ENCODE data around the gene MCF2L2.
"Not testable (repeated sequence)": the region's sequence is repeated elsewhere in the genome, so short reads cannot be mapped to it uniquely, and the experiment has no call there.

The MCF2L2 gene

GRCh38 chr3:183182073-183182472, 246.3 kb downstream of the MCF2L2 start:
- no peak for FAIRE-seq
- no peak for DNase-seq (ENCODE audit: insufficient read length, low spot score)

DNA sequence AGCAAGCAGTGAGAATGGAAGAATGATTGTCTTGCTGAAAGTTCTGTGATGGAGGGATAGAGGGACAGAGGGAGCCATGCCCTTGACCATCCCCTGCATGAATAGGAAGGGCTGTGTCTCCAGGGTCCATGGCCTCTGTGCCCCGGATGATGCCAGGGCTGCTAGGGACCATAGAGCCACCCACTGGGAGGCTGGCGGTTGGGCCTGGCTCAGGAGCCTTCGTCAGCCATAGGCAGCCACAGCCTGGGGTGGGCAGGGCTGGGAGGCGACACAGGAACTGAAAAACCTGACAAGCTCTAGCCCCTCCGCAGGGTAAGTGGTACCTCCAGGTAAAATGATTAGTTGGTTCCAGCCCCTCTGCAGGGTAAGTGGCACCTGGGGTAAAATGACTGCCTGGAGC, 246.8 kb downstream of the MCF2L2 start:
- no peak for FAIRE-seq
- DNase-seq (ENCODE audit: insufficient read length, low spot score) = no peak

DNA sequence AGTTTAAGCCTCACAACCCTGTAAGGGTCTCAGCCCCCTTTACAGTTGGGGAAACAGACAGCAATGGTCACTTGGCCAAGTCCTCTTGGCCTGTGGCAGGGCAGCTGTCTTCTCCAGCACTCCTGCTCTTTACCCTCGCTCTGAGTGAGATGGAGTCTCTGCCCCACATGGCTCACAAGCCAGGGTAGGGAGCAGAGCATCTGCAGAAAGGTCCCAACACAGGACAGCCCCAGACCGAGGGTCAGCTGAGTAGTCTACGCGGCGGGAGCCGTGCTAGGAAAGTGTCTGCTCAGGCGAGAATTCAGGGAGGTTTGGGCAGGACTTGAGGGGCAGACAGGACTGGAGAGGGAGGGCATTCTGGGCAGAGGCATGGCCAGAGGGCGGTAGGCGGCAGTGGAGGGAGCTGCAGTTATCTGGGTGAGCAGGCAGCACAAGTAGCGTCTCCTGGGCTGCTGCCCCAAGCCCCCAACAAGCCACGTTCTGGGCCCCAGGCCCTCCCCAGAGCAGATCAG, 247.6 kb downstream of the MCF2L2 start:
- DNase-seq (ENCODE audit: insufficient read length, low spot score) (no peak), FAIRE-seq (no peak)

DNA sequence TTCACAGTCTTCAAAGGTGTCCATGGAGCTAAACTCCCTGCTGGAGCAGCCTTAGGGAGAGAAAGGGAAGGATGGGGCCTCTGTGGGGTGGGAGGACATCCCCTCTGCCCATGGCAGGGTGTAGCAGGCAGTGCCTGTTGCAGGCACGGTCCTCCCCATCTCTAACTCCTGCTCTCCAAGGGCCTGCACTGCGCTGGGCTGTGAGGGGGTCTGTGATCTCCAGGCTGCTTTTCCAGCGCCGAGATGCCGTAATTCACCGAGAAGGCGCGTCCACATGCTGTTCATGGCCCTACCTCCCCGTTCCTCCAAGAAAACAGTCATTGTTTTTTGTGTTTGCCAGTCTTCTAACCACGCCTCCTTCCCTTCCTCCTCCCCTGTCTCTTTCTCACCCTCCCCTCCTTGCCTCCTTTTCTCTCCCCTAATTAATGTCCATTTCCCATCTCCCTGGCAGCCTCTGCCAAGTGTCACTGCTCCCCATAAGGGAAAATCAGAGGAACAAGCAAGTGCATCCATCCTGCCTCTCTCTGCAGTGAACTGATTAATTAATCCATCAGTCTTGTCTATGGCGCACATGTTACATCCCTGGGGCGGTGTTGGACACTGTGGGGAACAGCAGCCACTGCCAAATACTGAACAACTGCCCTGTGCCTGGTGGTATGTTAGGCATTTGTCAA, 248.2 kb downstream of the MCF2L2 start:
- FAIRE-seq (no peak), DNase-seq (ENCODE audit: insufficient read length, low spot score) (no peak)

DNA sequence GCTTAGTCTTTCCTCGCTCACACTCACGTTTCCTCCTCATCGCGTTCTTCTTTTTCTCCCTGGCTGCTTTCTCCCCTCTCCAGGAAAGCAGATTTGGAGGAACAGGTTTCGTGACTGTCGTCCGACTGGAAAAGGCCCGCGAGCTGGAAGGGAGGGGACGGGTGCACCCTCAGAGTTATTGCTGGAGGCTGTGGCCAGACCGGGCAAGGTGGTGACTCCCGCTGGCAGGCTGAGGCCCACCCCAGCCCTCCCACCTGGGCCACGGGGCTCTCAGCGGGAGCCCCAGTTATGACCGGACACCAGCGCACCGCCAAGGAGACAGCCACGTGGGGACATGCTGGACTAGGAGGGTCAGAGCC, 248.9 kb downstream of the MCF2L2 start:
- not testable (repeated sequence) for FAIRE-seq

DNA sequence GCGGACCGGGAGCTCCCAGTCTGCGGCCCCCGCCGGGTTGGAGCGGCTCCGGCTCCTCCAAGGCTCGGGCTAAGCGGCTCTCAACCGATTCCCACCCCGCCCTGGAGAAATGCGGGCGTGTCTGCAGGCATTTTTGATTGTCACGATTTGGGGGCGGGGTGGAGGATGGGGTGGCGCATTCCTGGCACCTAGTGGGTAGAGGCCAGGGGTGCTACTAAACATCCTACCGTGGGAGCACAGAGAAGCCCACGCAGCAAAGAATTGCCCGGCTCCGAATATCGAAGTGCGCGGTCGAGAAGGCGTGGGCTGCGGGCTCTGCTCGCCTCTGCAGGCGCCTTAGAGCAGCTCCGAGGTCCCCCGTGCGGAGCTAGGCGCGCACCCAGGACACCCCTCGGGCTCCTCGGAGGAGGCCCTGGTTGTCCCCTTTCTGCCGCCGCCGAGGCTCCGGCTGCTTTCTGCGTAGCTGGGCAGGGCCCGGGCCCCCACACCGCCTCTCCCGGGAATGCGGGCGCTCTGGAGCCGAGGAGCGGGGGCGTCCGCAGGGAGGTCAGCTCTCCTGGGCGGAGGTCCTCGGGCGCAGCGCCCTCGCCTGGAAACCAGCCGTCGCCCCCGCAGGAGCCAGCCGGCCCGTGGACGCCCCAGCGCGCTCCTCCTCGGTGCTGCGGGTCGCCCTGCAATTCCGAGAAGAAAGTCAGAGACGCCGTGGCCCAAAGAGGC, 249.4 kb downstream of the MCF2L2 start:
- no peak for DNase-seq (ENCODE audit: insufficient read length, low spot score)
- FAIRE-seq = no peak

More for the DNA sequence above, 248.9 kb downstream of the MCF2L2 start:
- DNase-seq (ENCODE audit: insufficient read length, low spot score) = not testable (repeated sequence)

DNA sequence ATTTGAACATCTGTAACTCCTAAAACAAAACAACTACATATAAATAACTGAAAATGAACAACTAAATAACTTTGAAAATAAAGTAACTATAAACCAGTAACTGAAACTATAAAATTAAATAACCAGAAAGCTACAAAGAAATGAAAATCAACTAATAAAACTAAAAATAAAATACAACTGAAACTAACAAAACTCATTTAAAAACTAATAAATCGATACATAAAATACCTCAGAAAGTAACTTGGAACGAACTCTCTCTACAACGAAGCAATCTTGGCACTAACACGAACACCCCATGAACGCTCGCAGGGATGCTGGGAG, 249.9 kb downstream of the MCF2L2 start:
- FAIRE-seq (no peak), DNase-seq (ENCODE audit: insufficient read length, low spot score) (no peak)

DNA sequence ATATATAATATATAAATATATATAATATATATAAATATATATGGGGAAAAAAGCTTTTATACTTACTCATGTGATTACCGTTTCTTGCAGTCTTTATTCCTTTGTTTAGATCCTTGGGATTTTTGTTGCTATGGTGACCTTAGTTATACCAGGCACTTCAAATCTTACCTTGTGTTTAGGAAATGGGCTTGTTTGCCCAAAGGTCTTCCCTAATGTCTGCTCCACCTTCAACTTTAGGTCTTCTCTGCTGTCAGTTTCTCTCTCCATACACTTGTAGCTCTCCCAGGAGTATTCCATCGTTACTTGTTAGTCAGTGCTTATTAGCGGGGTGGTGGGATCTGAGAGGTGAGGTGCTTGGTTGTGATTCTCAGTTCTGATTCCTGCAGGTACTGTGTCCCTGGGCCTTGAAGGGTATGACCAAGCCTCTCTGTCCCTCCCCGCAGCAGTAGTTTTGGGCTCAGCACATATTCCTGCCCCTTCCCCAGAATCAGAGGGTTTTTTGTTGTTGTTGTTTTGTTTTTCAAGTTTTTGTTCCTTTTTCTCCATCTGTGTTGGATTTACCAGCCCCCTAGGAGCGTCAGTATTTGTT, 256.3 kb downstream of the MCF2L2 start:
- DNase-seq (ENCODE audit: insufficient read length, low spot score) = no peak
- no peak for FAIRE-seq

GRCh38 chr3:183167975-183168374, 260.4 kb downstream of the MCF2L2 start:
- not testable (repeated sequence) for FAIRE-seq; DNase-seq (ENCODE audit: insufficient read length, low spot score)

- no peak for DNase-seq (ENCODE audit: insufficient read length, low spot score)
- no peak for FAIRE-seq
Observed at GRCh38 chr3:183163563-183163962, 264.9 kb downstream of the MCF2L2 start.

DNA sequence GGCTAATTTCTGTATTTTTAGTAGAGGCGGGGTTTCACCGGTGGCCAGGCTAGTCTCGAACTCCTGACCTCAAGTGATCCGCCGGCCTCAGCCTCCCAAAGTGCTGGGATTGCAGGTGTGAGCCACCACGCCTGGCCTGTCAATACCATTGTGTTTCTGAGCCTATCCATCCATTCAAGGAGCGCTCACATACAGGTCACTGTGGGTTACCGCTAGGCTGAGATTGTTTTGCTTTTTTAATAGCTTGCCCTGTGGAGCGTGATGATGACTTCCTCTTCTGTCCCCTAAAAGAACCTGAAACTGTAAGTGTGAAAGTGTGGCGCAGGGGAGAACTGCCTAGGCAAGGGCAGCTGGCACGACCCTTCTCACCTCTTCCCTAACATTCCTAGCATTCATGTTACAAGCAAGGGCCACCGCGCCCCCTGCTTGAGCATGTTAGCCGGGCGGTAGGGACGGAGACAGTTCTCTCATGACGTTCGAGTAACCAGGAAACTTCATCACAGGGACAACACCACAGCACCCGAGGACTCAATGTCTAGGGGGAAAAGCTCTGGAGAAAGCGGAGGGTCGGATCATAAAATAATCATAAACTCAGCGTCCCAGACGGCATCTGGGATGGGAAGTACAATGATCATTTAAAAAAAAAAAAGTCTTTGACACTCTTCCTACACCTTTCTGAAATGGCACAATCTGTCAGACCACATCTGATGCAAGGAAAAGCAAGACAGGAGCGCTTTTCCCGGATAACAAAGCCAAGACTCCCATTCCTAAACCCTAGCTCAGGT, 266.7 kb downstream of the MCF2L2 start:
- FAIRE-seq (no peak), DNase-seq (ENCODE audit: insufficient read length, low spot score) (no peak)

DNA sequence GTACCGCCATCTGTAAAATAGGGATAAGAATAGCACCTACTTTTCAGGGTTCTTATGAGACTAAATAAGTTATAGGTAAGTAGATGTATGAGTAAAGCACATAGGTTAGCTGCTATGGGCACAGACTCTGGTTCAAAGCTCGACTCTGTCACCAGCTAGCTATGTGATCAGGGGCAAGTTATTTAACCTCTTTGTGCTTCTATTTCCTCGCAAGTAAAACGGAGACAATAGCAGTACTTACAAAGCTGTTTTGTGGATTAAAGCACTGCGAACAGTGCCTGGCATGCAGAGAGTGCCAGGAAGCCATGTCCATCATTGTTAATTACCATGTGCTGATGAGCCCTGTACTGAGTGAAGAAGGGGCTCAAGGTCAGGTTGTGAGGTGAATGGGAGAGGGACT, 267.8 kb downstream of the MCF2L2 start:
- FAIRE-seq = no peak
- no peak for DNase-seq (ENCODE audit: insufficient read length, low spot score)

- DNase-seq (ENCODE audit: insufficient read length, low spot score) = no peak
- no peak for FAIRE-seq
Observed at GRCh38 chr3:183159333-183159732, 269.1 kb downstream of the MCF2L2 start.

DNA sequence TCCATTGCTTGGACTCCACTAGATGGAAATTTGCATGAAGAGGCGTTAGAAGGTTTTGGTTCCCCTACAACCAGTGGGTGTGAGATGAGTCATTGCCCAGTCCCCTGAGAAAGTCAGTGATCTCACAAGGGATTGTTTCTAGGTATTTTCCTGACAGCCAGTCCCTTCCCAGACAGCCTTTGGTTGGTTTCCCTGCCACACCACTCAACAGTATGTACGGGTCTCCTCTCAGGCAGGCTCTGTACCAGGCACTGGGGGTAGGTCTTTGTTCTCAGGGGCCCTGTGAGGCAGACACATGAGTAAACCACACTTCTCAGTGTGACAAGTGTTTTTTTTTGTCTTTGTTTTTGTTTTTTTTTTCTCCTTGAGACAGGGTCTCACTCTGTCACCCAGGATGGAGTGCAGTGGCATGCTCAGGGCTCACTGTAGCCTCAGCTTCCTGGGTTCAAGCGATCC, 269.8 kb downstream of the MCF2L2 start:
- DNase-seq (ENCODE audit: insufficient read length, low spot score) = peak; percentile 54
- FAIRE-seq = no peak

GRCh38 chr3:183158113-183158512, 270.3 kb downstream of the MCF2L2 start:
- FAIRE-seq = no peak
- no peak for DNase-seq (ENCODE audit: insufficient read length, low spot score)

DNA sequence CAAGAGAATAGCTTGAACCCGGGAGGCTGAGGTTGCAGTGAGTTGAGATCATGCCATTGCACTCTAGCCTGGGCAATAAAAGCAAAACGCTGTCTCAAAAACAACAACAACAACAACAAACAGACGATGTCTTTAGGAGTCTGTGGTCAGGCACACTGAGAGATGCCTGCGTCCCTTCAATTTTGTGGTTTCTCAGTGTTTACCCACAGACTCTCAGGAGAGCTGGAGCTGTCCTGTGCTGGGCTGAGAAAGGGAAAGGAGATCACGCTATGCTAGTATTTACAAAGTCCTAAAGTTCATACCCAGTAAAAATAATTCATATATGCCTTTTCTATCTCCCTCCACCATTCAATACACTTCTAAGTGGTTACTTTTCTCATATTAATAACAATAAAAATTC, 272.2 kb downstream of the MCF2L2 start:
- no peak for DNase-seq (ENCODE audit: insufficient read length, low spot score)
- no peak for FAIRE-seq

DNA sequence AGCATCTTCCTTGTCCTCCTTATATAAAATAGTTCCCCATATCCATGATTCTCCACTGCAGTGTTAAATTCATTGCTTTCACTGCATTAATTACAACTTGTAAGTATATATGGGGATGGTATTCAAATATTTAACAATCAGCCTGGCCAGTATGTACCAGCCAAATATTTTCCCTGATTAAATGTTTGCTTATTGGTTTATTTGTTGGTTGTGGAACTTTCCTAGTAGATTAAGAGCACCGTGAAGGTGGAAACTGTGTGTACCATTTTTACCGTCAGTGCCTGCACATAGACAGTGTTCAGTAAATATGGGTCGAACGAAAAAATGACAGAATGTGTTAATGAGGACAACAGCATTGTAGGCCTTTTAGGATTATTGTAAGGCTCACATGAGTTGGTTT, 272.9 kb downstream of the MCF2L2 start:
- DNase-seq (ENCODE audit: insufficient read length, low spot score) = no peak

DNA sequence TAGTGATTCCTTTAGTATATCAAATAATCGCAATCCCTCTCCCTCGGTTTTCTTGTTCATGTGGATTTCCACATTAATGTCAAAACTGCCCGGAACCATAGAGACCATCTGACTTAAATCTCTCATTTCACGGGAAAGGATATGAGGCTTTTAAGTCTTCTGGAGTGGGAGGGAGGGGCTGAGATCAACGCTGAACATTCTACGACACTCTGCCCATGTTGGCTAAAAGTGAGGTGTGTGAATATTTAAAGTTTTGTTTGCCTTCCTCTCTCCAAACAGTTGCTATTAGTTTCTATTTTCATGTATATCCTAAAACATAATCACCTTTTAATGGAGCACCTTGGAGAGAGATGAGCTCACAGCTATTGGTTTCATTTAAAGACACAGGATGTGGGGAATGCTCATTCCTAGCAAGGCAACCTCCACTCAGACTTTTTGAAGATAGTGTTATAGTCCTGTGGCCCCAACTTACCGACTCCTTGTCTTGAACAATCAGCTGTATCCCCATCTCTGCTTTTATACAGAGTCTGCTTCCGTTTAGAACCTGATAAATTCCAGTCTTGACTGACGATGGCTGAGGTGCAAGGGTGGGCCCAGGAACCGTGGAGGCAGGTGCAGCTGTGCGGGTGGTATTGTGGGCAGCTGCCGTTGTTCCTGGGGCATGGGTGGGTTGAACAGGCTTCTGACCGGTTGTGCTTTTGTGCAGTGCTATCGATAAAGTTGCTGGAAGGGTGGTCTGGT, 275.0 kb downstream of the MCF2L2 start:
- DNase-seq (ENCODE audit: insufficient read length, low spot score) (no peak), FAIRE-seq (no peak)

More for the DNA sequence above, 272.9 kb downstream of the MCF2L2 start:
- FAIRE-seq = no peak

GRCh38 chr3:183151821-183152351, 276.5 kb downstream of the MCF2L2 start:
- no peak for FAIRE-seq
- no peak for DNase-seq (ENCODE audit: insufficient read length, low spot score)

- DNase-seq (ENCODE audit: insufficient read length, low spot score) (no peak), FAIRE-seq (no peak)
Observed at GRCh38 chr3:183151086-183151485, 277.3 kb downstream of the MCF2L2 start.
